Measurements from ENCODE around the gene SERPINA12.

DNA sequence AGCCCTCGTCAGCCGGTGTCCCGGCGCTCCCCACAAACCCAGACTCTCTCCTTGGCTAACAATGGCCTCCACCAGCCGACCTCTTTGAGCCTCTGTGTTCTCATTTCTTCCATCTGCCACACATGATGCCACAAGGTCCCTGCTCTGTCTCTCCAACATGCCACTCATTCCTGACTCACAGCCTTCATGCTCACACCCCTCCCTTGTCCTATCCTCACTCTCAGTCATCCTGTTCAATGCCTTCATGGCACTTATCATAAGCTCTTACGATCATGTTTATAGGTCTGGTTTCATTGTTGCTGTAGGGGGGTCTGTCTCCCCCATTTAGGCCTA lies 47.1 kb downstream of the SERPINA12 start:
- TF ChIP-seq, protein P1, sequence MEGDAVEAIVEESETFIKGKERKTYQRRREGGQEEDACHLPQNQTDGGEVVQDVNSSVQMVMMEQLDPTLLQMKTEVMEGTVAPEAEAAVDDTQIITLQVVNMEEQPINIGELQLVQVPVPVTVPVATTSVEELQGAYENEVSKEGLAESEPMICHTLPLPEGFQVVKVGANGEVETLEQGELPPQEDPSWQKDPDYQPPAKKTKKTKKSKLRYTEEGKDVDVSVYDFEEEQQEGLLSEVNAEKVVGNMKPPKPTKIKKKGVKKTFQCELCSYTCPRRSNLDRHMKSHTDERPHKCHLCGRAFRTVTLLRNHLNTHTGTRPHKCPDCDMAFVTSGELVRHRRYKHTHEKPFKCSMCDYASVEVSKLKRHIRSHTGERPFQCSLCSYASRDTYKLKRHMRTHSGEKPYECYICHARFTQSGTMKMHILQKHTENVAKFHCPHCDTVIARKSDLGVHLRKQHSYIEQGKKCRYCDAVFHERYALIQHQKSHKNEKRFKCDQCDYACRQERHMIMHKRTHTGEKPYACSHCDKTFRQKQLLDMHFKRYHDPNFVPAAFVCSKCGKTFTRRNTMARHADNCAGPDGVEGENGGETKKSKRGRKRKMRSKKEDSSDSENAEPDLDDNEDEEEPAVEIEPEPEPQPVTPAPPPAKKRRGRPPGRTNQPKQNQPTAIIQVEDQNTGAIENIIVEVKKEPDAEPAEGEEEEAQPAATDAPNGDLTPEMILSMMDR (optimal IDR thresholded peaks at IDR 0.05 in 1 of 3, IDR thresholded peaks at IDR 0.05 in 1 of 3, conservative IDR thresholded peaks at IDR 0.05 in 1 of 3; ENCODE audit: extremely low read depth in 1 of 3, insufficient read depth in 2 of 3, low read length in 3 of 3) = no peak
- no peak for TF ChIP-seq EZH2 (IDR thresholded peaks at IDR 0.05; ENCODE audit: low read length)

All from keratinocyte (primary cell).